Glutamatergic neuron (in vitro differentiated cells): Measurements from ENCODE around the gene C11orf54. TPM values are rescaled to one million over a fixed set of nuclear protein-coding genes. Genes with fewer than 3 reads are reported as not detected.

Source experiments
- DNase-seq: peaks from one replicate; pipeline ENCODE4 v3.0.0; 2022
- H3K27ac Mint-ChIP-seq: one replicate; pipeline ENCODE4 v1.8.0; 2020; ENCODE audit warnings: mild to moderate bottlenecking, mixed read lengths, inconsistent platforms; ENCODE audit not compliant: unreplicated experiment
- H3K27me3 Mint-ChIP-seq: one replicate; pipeline ENCODE4 v1.8.0; 2020; ENCODE audit warnings: mild to moderate bottlenecking, moderate library complexity, mixed read lengths, inconsistent platforms; ENCODE audit not compliant: unreplicated experiment
- H3K36me3 Mint-ChIP-seq: one replicate; pipeline ENCODE4 v1.8.0; 2020; ENCODE audit warnings: mild to moderate bottlenecking, mixed read lengths, inconsistent platforms; ENCODE audit not compliant: unreplicated experiment
- H3K4me1 Mint-ChIP-seq: one replicate; pipeline ENCODE4 v1.8.0; 2020; ENCODE audit warnings: mild to moderate bottlenecking, low read depth, mixed read lengths, inconsistent platforms; ENCODE audit not compliant: unreplicated experiment
- H3K4me3 Mint-ChIP-seq: one replicate; pipeline ENCODE4 v1.8.0; 2020; ENCODE audit warnings: mild to moderate bottlenecking, mixed read lengths, inconsistent platforms; ENCODE audit not compliant: unreplicated experiment
- H3K9me3 Mint-ChIP-seq: one replicate; pipeline ENCODE4 v1.8.0; 2020; ENCODE audit warnings: mild to moderate bottlenecking, moderate library complexity, mixed read lengths, inconsistent platforms; ENCODE audit not compliant: unreplicated experiment
- total RNA-seq: library from RNA; stranded (reverse); fragmentation: NEBNext Ultra II Directional; extraction: Animal tissue kit (Norgen Biotek cat#: 25700); gene quantifications from one replicate; pipeline ENCODE4 v1.2.1, GENCODE V29; 2021; ENCODE audit not compliant: unreplicated experiment
- TF ChIP-seq, protein P1 (sequence below): fragments of 200-600 bp; sonication (generic); IDR thresholded peaks from one replicate; pipeline ENCODE4 v1.5.0; 2021; ENCODE audit not compliant: partially characterized antibody, unreplicated experiment

The C11orf54 gene
- total RNA-seq, 1 donor from 2014 or later = 19.5 TPM

DNA sequence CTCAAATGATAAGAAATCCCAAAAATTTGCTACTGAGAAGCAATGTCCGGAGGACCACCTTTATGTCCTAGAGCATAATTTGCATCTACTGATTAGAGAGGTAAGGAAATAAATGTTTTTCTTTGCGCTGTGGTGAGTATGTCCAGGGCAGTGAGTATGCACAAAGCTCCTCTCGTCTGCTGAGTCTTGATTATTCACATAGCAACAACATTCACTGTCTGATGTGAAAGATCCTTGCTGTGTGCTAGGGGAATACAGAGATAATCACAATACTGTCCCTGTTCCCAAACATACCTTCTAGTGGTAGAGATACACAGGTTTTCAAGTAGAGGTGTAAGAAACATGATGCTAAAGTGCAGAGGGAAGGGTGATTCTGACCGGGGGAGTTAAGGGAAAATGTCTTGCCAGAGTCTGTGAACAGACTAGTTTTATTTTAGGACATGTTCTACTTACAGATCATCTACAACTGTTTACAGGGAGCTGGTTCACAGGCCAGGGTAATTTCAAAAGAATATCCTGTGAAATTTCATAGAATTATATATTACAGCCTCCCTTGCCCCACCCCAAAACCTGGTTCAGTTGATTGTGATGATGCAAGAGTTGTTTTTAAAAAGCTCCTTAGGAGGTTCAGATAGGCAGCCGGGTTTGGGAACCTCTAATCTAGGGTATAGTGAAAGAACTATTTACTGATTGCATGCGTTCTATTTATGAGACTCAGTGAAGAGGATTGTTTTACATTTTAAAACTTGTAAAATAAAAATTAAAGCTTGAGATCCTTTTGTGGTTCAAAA lies 55.2 kb downstream of the C11orf54 start:
- Mint-ChIP-seq H3K27ac (no peak overlapping the region), H3K27me3 (no peaks in the 10 kb centered on the region), H3K4me3 (no peak overlapping the region), H3K9me3 (no peaks in the 10 kb centered on the region), H3K36me3 (peaks cover 5% of the 10 kb centered on the region), H3K4me1 (no peaks in the 10 kb centered on the region)
- TF ChIP-seq, protein P1, sequence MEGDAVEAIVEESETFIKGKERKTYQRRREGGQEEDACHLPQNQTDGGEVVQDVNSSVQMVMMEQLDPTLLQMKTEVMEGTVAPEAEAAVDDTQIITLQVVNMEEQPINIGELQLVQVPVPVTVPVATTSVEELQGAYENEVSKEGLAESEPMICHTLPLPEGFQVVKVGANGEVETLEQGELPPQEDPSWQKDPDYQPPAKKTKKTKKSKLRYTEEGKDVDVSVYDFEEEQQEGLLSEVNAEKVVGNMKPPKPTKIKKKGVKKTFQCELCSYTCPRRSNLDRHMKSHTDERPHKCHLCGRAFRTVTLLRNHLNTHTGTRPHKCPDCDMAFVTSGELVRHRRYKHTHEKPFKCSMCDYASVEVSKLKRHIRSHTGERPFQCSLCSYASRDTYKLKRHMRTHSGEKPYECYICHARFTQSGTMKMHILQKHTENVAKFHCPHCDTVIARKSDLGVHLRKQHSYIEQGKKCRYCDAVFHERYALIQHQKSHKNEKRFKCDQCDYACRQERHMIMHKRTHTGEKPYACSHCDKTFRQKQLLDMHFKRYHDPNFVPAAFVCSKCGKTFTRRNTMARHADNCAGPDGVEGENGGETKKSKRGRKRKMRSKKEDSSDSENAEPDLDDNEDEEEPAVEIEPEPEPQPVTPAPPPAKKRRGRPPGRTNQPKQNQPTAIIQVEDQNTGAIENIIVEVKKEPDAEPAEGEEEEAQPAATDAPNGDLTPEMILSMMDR = no peak
- no peak for DNase-seq

DNA sequence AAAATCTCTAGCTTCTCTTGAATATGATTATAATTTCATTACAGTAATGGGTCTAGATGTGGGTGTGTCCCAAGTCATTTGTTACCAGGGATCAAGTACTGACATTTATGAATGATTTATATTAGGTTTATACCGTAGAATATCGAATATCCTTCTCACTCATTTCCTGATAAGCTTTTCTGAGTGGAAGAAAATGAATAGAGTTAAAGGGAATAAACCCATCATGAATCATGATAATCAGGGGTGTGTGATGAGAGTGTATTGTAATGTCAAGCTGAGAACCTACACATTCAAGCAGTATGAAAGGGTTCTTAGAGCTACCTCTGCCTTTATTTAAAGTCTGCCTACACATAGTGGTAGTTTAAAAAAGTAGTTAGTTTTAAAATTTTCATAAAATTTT lies 59.9 kb downstream of the C11orf54 start:
- Mint-ChIP-seq H3K27me3 (no peaks in the 10 kb centered on the region), H3K4me1 (no peaks in the 10 kb centered on the region), H3K36me3 (peaks cover 5% of the 10 kb centered on the region), H3K9me3 (no peaks in the 10 kb centered on the region), H3K4me3 (no peak overlapping the region), H3K27ac (no peak overlapping the region)
- no peak for DNase-seq
- TF ChIP-seq, protein P1 = no peak

DNA sequence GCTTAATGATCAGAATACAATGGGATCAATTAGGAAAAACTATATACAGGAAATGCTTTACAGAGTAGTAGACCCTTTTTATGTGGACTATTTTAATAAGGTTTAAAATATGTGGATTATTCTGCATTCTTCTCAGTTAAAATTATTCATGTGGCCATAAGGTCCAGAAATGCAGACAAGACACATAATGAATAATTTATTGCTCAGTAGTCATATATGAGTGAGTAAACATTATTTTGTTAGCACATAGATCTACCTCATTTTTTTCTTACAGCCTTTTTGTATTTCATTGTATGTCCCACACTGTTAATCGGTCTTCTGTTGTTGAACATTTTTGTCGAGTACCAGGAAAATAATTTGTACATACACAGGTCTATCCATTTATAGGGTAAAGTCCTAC lies 63.4 kb downstream of the C11orf54 start:
- H3K9me3 Mint-ChIP-seq = no peaks in the 10 kb centered on the region
- H3K27ac Mint-ChIP-seq = no peak overlapping the region
- TF ChIP-seq, protein P1 = no peak
- H3K36me3 Mint-ChIP-seq = no peaks in the 10 kb centered on the region
- H3K4me3 Mint-ChIP-seq = no peak overlapping the region
- H3K4me1 Mint-ChIP-seq = no peaks in the 10 kb centered on the region
- DNase-seq = no peak
- H3K27me3 Mint-ChIP-seq = no peaks in the 10 kb centered on the region

DNA sequence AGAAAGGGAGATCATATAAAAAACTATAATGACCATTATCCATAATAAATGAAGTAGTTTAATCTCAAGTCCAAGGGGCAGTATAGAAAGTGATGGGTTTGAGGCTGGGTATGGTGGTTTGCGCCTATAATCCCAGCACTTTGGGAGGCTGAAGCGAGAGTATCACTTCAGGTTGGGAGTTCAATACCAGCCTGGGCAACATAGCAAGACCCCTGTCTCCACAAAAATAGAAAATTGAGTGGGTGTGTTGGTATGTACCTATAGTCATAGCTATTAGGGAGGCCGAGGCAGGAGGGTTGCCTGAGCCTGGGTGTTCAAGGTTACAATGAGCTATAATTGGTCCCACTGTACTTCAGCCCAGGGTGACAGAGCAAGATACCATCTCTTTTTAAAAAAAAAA lies 66.5 kb downstream of the C11orf54 start:
- Mint-ChIP-seq H3K4me3 (no peak overlapping the region), H3K9me3 (no peaks in the 10 kb centered on the region), H3K27me3 (no peaks in the 10 kb centered on the region), H3K4me1 (no peaks in the 10 kb centered on the region), H3K36me3 (no peaks in the 10 kb centered on the region), H3K27ac (no peak overlapping the region)
- TF ChIP-seq, protein P1 = no peak
- no peak for DNase-seq

DNA sequence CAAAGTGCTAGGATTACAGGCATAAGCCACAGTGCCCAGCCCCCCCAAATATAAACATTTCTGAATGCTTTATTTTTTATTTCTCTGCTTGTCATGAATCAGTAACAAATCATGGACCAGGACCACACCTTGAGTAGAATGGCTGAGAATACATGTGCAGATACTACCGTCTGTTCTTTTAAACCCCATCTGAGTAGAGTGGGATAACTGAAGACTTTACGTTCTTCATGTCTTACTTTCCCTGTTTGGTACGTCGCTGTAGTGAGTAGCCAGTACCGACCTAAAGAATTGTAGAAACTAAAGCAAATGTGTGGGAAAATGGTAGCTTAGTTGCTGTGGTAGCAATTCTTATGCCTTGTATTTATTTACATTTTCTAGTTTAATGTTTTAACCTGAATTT lies 72.5 kb downstream of the C11orf54 start:
- no peaks in the 10 kb centered on the region for H3K36me3 Mint-ChIP-seq
- H3K27me3 Mint-ChIP-seq = no peaks in the 10 kb centered on the region

More for the DNA sequence above, 72.5 kb downstream of the C11orf54 start:
- Mint-ChIP-seq H3K27ac (no peak overlapping the region), H3K4me1 (peaks cover 4% of the 10 kb centered on the region), H3K4me3 (no peak overlapping the region), H3K9me3 (no peaks in the 10 kb centered on the region)
- no peak for DNase-seq
- TF ChIP-seq, protein P1 = no peak
